Measurements from ENCODE around the gene IL37. TPM values are rescaled to one million over a fixed set of nuclear protein-coding genes. Genes with fewer than 3 reads are reported as not detected.
A peak's percentile ranks its signal among the peaks of the same experiment; 100 is the strongest.

Gene IL37
- total and polyA plus RNA-seq, 2 experiments from 2014 or later: not detected

GRCh38 chr2:112957511-112957910, 46.5 kb downstream of the IL37 start:
- H3K4me3 ChIP-seq: no peak overlapping the region
- no peak for TF ChIP-seq CTCF (IDR thresholded peaks at IDR 0.05; ENCODE audit: low read depth, low read length)
- H3K36me3 ChIP-seq: no peaks in the 10 kb centered on the region
- H3K4me1 ChIP-seq (ENCODE audit: low read depth): no peaks in the 10 kb centered on the region
- no peaks in the 10 kb centered on the region for H3K9me3 ChIP-seq (ENCODE audit: low read depth)
- peaks cover 7% of the 10 kb centered on the region for H3K27me3 ChIP-seq
- no peak for DNase-seq (ENCODE audit: low read depth in 1 of 2, low spot score in 1 of 2)
- H3K27ac ChIP-seq: no peak overlapping the region

- TF ChIP-seq CTCF (IDR thresholded peaks at IDR 0.05; ENCODE audit: low read depth, low read length): peak; percentile 94
- no peaks in the 10 kb centered on the region for H3K9me3 ChIP-seq (ENCODE audit: low read depth)
- H3K36me3 ChIP-seq: no peaks in the 10 kb centered on the region
- peak; percentile 52 to 78 for DNase-seq (ENCODE audit: low read depth in 1 of 2, low spot score in 1 of 2)
- H3K27ac ChIP-seq: no peak overlapping the region
- H3K4me1 ChIP-seq (ENCODE audit: low read depth): no peaks in the 10 kb centered on the region
- H3K27me3 ChIP-seq: peaks cover 7% of the 10 kb centered on the region
- no peak overlapping the region for H3K4me3 ChIP-seq
These were observed 47.6 kb downstream of the IL37 start for GRCh38 chr2:112958428-112959108.

DNA sequence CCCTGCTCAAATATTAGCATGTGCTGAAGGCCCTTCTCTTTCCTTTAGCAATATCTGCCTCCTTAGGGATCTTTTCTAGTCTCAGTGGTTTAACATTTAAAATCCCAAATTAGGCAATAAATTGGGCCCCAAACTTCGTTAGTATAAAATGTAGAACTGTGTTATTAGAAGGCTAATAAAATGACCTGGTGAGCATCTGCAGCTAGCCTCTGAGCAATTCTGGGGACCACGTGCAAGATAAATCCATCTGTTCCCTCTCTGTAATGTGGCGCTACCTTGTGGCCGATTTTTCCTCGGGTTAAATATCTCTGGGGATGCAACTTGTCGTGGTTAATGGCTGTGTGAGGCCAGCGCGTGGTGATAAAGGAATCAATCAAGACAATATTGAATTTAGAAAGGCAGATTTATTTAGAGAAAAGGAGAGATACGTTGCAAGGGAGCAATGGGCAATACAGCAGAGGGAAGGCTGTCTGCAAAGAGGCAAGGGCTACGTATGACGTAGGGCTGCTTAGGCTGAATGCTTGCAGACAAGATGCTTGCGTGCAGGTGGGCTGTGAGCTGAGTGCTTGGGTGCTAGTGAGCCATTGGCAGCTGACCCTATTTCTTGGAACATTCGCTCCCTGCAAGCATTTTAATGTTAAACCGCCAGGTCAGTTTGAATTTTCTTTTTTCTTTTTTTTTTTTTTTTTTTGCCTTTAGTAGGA, 48.3 kb downstream of the IL37 start:
- H3K4me3 ChIP-seq: no peak overlapping the region
- H3K4me1 ChIP-seq (ENCODE audit: low read depth): no peaks in the 10 kb centered on the region
- no peak for TF ChIP-seq CTCF (IDR thresholded peaks at IDR 0.05; ENCODE audit: low read depth, low read length)
- H3K27ac ChIP-seq: no peak overlapping the region
- peak in 1 of 2 donors; percentile 5 for DNase-seq (ENCODE audit: low read depth in 1 of 2, low spot score in 1 of 2)
- H3K36me3 ChIP-seq: no peaks in the 10 kb centered on the region
- peaks cover 7% of the 10 kb centered on the region for H3K27me3 ChIP-seq
- no peaks in the 10 kb centered on the region for H3K9me3 ChIP-seq (ENCODE audit: low read depth)

DNA sequence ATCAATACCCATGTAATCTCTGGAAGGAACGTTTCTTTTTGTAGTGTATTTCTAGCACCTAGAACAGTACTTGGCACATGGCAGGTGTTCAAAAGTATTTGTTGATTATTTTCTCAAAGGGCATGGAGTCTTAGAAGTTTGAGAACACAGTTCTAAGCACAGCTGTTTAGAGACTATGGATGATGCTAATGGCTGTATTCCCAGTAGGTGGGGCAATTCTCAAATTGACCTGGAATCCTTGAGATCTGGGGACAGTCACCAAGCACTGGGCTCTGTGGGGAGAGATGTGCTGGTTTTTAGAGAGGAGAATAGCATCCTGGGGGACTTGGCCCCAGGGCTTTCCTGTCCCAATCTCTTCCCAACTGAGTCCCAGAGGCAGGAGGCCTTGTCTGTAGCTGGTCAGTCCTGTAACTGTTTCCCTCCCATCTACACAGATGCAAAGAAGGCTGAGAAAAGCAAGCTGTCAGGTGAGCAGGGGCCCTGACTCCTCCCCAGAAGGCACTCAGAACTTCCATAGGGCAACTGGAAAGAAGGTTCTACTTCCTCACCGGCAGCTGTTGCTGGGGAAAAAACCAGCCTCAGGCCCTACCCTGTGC, 49.4 kb downstream of the IL37 start:
- Histone ChIP-seq H3K4me3 (no peak overlapping the region), H3K27ac (no peak overlapping the region), H3K36me3 (no peaks in the 10 kb centered on the region), H3K27me3 (peaks cover 3% of the 10 kb centered on the region), H3K9me3 (ENCODE audit: low read depth) (no peaks in the 10 kb centered on the region), H3K4me1 (ENCODE audit: low read depth) (no peaks in the 10 kb centered on the region)
- DNase-seq (ENCODE audit: low read depth in 1 of 2, low spot score in 1 of 2): no peak
- no peak for TF ChIP-seq CTCF (IDR thresholded peaks at IDR 0.05; ENCODE audit: low read depth, low read length)

GRCh38 chr2:112962308-112963175, 51.6 kb downstream of the IL37 start:
- H3K27me3 ChIP-seq: no peaks in the 10 kb centered on the region
- H3K36me3 ChIP-seq: no peaks in the 10 kb centered on the region
- no peaks in the 10 kb centered on the region for H3K9me3 ChIP-seq (ENCODE audit: low read depth)
- no peak overlapping the region for H3K4me3 ChIP-seq
- H3K27ac ChIP-seq: no peak overlapping the region
- TF ChIP-seq CTCF (IDR thresholded peaks at IDR 0.05; ENCODE audit: low read depth, low read length): no peak
- DNase-seq (ENCODE audit: low read depth in 1 of 2, low spot score in 1 of 2): no peak
- no peaks in the 10 kb centered on the region for H3K4me1 ChIP-seq (ENCODE audit: low read depth)
